Sigmoid colon (tissue), 4 donors: Measurements from ENCODE around the gene F10.

Source experiments
- CTCF ChIP-seq, 4 experiments: fragments of 450-650 bp in 3 of 4; fragments of 200-600 bp in 1 of 4; IDR thresholded peaks; one replicate each; pipeline ENCODE4 v1.5.1; 2016 to 2019; ENCODE audit warnings: antibody characterized with exemption in 4 of 4, mild to moderate bottlenecking in 3 of 4, moderate library complexity in 2 of 4
- EP300 ChIP-seq, 4 donors: sonication (generic); formaldehyde crosslinking; IDR thresholded peaks; one replicate each; pipeline ENCODE4 v1.6.1; 2017; ENCODE audit warnings: antibody characterized with exemption in 4 of 4
- POLR2A ChIP-seq, 2 donors: fragments of 450-650 bp; IDR thresholded peaks; one replicate each; pipeline ENCODE4 v1.6.1; 2016; ENCODE audit warnings: antibody characterized with exemption in 2 of 2, mild to moderate bottlenecking in 2 of 2, moderate library complexity in 2 of 2

GRCh38 chr13:113125506-113126264 is 3.1 kb downstream of the F10 start:
- TF ChIP-seq POLR2A (IDR thresholded peaks at IDR 0.05), result no peak
- TF ChIP-seq CTCF (IDR thresholded peaks at IDR 0.05), result no peak
- no peak for TF ChIP-seq EP300 (IDR thresholded peaks at IDR 0.05)
